Dermis blood vessel endothelial cell (primary cell): ENCODE results near the gene ADAMTS2. TPM values are rescaled to one million over a fixed set of nuclear protein-coding genes. Genes with fewer than 3 reads are reported as not detected.
"Not testable (repeated sequence)": the region's sequence is repeated elsewhere in the genome, so short reads cannot be mapped to it uniquely, and the experiment has no call there.

ENCODE experiments used
- DNase-seq: peaks from one replicate; pipeline ENCODE4 v3.0.0; 2010
- total RNA-seq: library from RNA; depleted of rRNA; stranded (reverse); fragments of >200 nt; gene quantifications from 2 replicates; pipeline ENCODE4 v1.2.3, GENCODE V29; 2014

ADAMTS2 gene
- total RNA-seq, 1 donor from 2014 or later: 2.4 TPM

GRCh38 chr5:179229331-179229831, 115.9 kb downstream of the ADAMTS2 start:
- no peak for DNase-seq

GRCh38 chr5:179228341-179229121, 116.7 kb downstream of the ADAMTS2 start:
- DNase-seq: no peak

GRCh38 chr5:179227580-179228311, 117.5 kb downstream of the ADAMTS2 start:
- DNase-seq: no peak

- no peak for DNase-seq
Measured at GRCh38 chr5:179227229-179227579, 118.1 kb downstream of the ADAMTS2 start.

DNA sequence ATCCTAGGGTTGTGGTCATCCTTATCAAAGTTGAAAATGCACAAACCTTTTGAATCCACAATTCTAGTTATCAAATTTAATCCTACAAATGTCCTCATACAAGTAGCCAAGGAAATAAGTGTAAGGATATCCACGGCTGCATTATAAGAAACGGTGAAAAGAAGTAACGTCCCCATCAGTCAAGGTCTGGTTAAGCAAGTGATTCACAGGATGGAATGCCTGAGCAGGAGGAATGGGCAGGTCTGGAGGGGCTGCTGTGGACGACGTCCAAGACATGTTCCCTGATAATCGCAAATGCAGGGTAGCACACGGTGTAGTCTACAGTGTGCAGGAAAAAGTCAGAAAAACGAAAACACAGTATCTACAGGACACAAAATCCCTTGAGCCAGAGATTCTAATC, 118.6 kb downstream of the ADAMTS2 start:
- no peak for DNase-seq

DNA sequence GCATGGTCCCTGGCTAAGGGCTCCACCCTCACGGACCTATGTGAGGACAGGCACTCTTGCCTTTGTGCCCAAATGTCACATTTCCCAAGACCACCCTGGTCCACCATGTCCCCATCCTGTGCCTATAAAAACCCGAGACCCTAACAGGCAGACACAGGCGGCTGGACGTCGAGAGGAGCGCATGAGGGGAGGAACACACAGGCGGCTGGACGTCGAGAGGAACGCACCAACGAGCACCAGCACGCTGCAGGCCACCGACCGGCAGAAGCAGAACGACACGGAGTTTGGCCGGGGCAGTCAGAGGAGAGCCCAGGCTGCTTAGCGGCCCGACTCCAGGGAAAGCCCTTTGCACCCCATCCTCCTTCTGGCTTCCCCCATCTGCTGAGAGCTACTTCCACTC, 119.9 kb downstream of the ADAMTS2 start:
- no peak for DNase-seq

- DNase-seq: no peak
Measured at GRCh38 chr5:179224741-179225140, 120.5 kb downstream of the ADAMTS2 start.

DNA sequence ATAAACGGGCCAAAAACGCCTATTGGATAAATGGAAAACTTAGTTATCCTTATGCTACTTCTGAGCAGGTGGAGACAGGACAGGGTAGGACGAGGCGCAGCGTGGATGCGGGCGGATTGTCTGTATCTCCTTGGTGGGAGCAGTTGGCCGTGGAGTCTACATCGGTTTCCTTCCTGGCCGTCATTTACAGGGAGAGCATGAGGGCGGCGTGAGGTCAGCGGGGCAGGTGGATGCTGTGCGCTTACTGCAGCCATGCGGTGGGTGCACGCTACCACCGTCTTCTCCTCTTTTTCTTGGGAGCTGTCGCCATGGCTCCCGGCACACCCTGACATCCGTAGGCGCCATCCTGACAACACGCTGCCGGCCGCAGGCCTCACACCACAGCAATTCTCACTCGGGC, 121.3 kb downstream of the ADAMTS2 start:
- no peak for DNase-seq

- DNase-seq: no peak
Measured at GRCh38 chr5:179223528-179223927, 121.7 kb downstream of the ADAMTS2 start.

GRCh38 chr5:179222246-179223017, 122.8 kb downstream of the ADAMTS2 start:
- no peak for DNase-seq

GRCh38 chr5:179221877-179222220, 123.4 kb downstream of the ADAMTS2 start:
- no peak for DNase-seq

- no peak for DNase-seq
Measured at GRCh38 chr5:179221196-179221876, 123.9 kb downstream of the ADAMTS2 start.

DNA sequence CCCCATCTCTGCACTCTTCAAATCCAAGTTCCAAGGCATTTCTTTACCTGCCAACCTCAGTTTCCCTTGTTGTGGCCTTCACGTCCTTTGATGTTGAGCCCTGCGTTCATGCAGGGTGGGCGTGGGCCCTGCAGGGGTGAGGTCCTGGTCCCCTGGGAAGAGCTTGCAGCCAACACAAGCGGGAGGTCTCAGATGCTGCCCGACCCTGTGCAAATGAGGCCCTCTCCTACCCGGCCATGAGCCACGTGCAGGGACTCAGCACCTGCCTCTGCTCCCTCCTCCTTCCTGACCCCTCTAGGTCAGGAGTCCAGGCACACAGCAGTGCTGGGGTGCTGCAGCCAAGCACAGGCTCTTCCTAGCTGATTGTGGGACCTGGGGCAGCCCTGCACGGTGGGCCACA, 124.5 kb downstream of the ADAMTS2 start:
- no peak for DNase-seq

- no peak for DNase-seq
Measured at GRCh38 chr5:179219661-179220620, 125.3 kb downstream of the ADAMTS2 start.

DNA sequence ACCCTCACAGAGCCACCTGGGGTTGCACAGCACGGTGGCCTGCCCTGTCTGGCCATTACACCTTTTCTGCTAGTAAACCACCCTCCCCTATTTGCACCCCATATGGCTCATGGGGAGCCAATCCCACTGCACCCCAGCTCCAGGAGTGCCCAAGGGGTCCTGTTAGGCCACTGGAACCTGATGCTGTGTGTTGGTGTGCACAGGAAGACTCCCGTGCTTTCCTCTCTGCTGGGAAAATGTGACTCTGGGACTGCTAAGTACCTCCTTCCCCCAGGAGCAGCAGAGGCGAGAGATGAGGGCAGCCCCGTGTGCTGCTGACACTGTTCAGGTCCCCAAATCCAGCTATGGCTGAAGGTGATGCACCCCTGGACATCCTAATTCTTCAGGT, 126.3 kb downstream of the ADAMTS2 start:
- DNase-seq: no peak

- DNase-seq: no peak
Measured at GRCh38 chr5:179217956-179218942, 127.0 kb downstream of the ADAMTS2 start.

DNA sequence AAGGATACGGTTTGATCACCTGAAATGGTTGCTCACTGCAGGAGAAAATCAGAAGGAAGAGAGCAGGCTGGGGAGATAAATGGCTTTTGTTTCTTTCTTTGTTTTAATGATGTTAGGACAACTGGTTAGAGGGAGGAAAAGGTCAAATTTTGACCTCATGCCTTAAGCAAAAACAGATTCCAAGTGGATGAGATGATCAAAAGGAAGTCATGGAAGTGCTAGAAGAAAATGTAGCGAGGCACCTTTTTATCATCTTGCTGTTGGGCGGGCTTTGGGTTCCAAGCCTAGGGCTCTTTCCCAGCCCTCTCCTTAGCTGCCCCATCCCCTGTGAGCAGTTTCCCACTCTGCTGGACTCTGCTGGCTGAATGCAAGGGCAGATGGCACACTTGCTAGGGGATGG, 127.9 kb downstream of the ADAMTS2 start:
- no peak for DNase-seq

- not testable (repeated sequence) for DNase-seq
Measured at GRCh38 chr5:179216381-179216780, 128.9 kb downstream of the ADAMTS2 start.

GRCh38 chr5:179215576-179215975, 129.7 kb downstream of the ADAMTS2 start:
- no peak for DNase-seq

DNA sequence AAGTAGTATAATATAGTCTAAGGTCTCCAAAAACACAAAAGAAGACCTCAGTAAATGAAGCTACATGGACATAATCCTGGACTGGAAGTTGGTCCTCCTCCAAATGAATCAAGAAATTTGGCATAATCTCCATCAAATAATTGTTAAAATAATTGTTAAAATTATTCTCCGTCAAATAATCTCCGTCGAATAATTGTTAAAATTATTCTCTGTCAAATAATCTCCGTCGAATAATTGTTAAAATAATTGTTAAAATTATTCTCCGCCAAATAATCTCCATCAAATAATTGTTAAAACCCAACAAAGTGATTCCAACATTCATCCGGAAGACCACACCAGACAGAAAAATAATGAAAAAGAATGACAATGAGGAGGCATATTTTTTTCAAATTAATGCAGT, 130.6 kb downstream of the ADAMTS2 start:
- DNase-seq: no peak
